ENCODE measurements around the gene VSIG10L. TPM values are rescaled to one million over a fixed set of nuclear protein-coding genes. Genes with fewer than 3 reads are reported as not detected.
A peak's percentile ranks its signal among the peaks of the same experiment; 100 is the strongest.

VSIG10L gene
- total RNA-seq, 2 donors from 2014 or later, result 0.78 to 1.3 TPM

- Histone ChIP-seq H3K4me3 (no peak overlapping the region), H3K27me3 (no peaks in the 10 kb centered on the region), H3K9me3 (no peaks in the 10 kb centered on the region), H3K36me3 (replicated peaks in 1 of 2; ENCODE audit: insufficient read depth in 1 of 2, low read depth in 2 of 2) (no peaks in the 10 kb centered on the region), H3K4me1 (no peaks in the 10 kb centered on the region), H3K27ac (no peak overlapping the region)
- ATAC-seq, result no peak
- TF ChIP-seq, protein P1, sequence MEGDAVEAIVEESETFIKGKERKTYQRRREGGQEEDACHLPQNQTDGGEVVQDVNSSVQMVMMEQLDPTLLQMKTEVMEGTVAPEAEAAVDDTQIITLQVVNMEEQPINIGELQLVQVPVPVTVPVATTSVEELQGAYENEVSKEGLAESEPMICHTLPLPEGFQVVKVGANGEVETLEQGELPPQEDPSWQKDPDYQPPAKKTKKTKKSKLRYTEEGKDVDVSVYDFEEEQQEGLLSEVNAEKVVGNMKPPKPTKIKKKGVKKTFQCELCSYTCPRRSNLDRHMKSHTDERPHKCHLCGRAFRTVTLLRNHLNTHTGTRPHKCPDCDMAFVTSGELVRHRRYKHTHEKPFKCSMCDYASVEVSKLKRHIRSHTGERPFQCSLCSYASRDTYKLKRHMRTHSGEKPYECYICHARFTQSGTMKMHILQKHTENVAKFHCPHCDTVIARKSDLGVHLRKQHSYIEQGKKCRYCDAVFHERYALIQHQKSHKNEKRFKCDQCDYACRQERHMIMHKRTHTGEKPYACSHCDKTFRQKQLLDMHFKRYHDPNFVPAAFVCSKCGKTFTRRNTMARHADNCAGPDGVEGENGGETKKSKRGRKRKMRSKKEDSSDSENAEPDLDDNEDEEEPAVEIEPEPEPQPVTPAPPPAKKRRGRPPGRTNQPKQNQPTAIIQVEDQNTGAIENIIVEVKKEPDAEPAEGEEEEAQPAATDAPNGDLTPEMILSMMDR (IDR thresholded peaks at IDR 0.05), result no peak
- no peak for TF ChIP-seq POLR2A (IDR thresholded peaks at IDR 0.05)
- DNase-seq, result no peak
- 63 to 73% methylated on average over 9 to 11 of the region's 11 CpGs for WGBS, 2 donors
- intact Hi-C loops (cut with DNase I), result no loop called here
These were observed 33.7 kb upstream of the VSIG10L start for GRCh38 chr19:51375504-51376221.

- TF ChIP-seq POLR2A (IDR thresholded peaks at IDR 0.05), result no peak
- TF ChIP-seq, protein P1 (IDR thresholded peaks at IDR 0.05), result no peak
- intact Hi-C loops (cut with DNase I), result no loop called here
- Histone ChIP-seq H3K9me3 (no peaks in the 10 kb centered on the region), H3K4me1 (peaks cover 2% of the 10 kb centered on the region), H3K27ac (no peak within 1 kb of the TSS), H3K27me3 (no peaks in the 10 kb centered on the region), H3K36me3 (replicated peaks in 1 of 2; ENCODE audit: insufficient read depth in 1 of 2, low read depth in 2 of 2) (no peaks in the 10 kb centered on the region), H3K4me3 (no peak within 1 kb of the TSS)
- 36 to 42% methylated on average over 7 to 9 of the region's 9 CpGs for WGBS, 2 donors
- no peak for ATAC-seq
- DNase-seq, result peak in 1 of 4 donors; percentile 32
These were observed 30.9 kb upstream of the VSIG10L start, which contains the start of gene NKG7 for GRCh38 chr19:51372649-51373504. TSS of gene NKG7 (minus strand) at chr19:51372654. CDS start at chr19:51372535, 119 bp downstream.

- no peak overlapping the region for H3K4me3 ChIP-seq
- no peak overlapping the region for H3K27ac ChIP-seq
- no peaks in the 10 kb centered on the region for H3K27me3 ChIP-seq
- DNase-seq (no peak), ATAC-seq (no peak)
- no peaks in the 10 kb centered on the region for H3K36me3 ChIP-seq (replicated peaks in 1 of 2; ENCODE audit: insufficient read depth in 1 of 2, low read depth in 2 of 2)
- no peaks in the 10 kb centered on the region for H3K9me3 ChIP-seq
- peaks cover 5% of the 10 kb centered on the region for H3K4me1 ChIP-seq
- intact Hi-C loops (cut with DNase I), result no loop called here
- TF ChIP-seq POLR2A (IDR thresholded peaks at IDR 0.05), result no peak
- TF ChIP-seq, protein P1 (IDR thresholded peaks at IDR 0.05), result no peak
- 77 to 90% methylated on average over 7 to 18 of the region's 18 CpGs for WGBS, 2 donors
These were observed 30.2 kb upstream of the VSIG10L start for GRCh38 chr19:51372021-51372648.

- intact Hi-C loops (cut with DNase I), result no loop called here
- DNase-seq, result no peak
- Histone ChIP-seq H3K4me1 (peaks cover 9% of the 10 kb centered on the region), H3K4me3 (no peak overlapping the region), H3K27ac (no peak overlapping the region), H3K9me3 (no peaks in the 10 kb centered on the region), H3K27me3 (no peaks in the 10 kb centered on the region), H3K36me3 (replicated peaks in 1 of 2; ENCODE audit: insufficient read depth in 1 of 2, low read depth in 2 of 2) (no peaks in the 10 kb centered on the region)
- no peak for ATAC-seq
- 58 to 60% methylated on average over 8 of the region's 8 CpGs for WGBS, 2 donors
- TF ChIP-seq, protein P1 (IDR thresholded peaks at IDR 0.05), result no peak
- no peak for TF ChIP-seq POLR2A (IDR thresholded peaks at IDR 0.05)
These were observed 29.3 kb upstream of the VSIG10L start for GRCh38 chr19:51371186-51371690.

Data from body of pancreas (tissue), 4 donors.